HPDE6-E6E7 (cell line): Measurements from ENCODE around the gene NTRK2.

ENCODE experiments used
- DNase-seq: peaks from one replicate; pipeline ENCODE4 v3.0.0; 2011; ENCODE audit warnings: missing footprints; ENCODE audit errors: extremely low spot score

Gene NTRK2

GRCh38 chr9:84669288-84670137 is at the start of gene NTRK2:
Gene NTRK2 (plus strand): TSS chr9:84669729. CDS start chr9:84670749, 1,020 bp downstream.
- no peak for DNase-seq

GRCh38 chr9:84620338-84620737 is 49.2 kb upstream of the NTRK2 start:
- no peak for DNase-seq

- no peak for DNase-seq
Measured at GRCh38 chr9:84621811-84622210, 47.7 kb upstream of the NTRK2 start.

GRCh38 chr9:84622981-84623380 is 46.5 kb upstream of the NTRK2 start:
- DNase-seq = no peak

- DNase-seq = no peak
Measured at GRCh38 chr9:84636436-84636835, 33.1 kb upstream of the NTRK2 start.

GRCh38 chr9:84642553-84643141 is 26.9 kb upstream of the NTRK2 start:
- DNase-seq = no peak

- DNase-seq = no peak
Measured at GRCh38 chr9:84647699-84648098, 21.8 kb upstream of the NTRK2 start.

GRCh38 chr9:84652496-84653120 is 16.9 kb upstream of the NTRK2 start:
- DNase-seq = no peak

- no peak for DNase-seq
Measured at GRCh38 chr9:84655447-84655846, 14.1 kb upstream of the NTRK2 start.

- DNase-seq = no peak
Measured at GRCh38 chr9:84659313-84659712, 10.2 kb upstream of the NTRK2 start.

- no peak for DNase-seq
Measured at GRCh38 chr9:84659773-84660172, 9.8 kb upstream of the NTRK2 start.

- no peak for DNase-seq
Measured at GRCh38 chr9:84667571-84668195, 1.8 kb upstream of the NTRK2 start.

GRCh38 chr9:84668196-84669012 is 1.1 kb upstream of the NTRK2 start:
- DNase-seq = peak; percentile 49

GRCh38 chr9:84669013-84669287 is 579 bp upstream of the NTRK2 start:
- no peak for DNase-seq

GRCh38 chr9:84670138-84671041 is 861 bp downstream of the NTRK2 start:
- DNase-seq = no peak

GRCh38 chr9:84671586-84672521 is 2.3 kb downstream of the NTRK2 start:
- DNase-seq = no peak

- DNase-seq = no peak
Measured at GRCh38 chr9:84673806-84674205, 4.3 kb downstream of the NTRK2 start.

GRCh38 chr9:84677080-84677479 is 7.6 kb downstream of the NTRK2 start:
- DNase-seq = no peak

- no peak for DNase-seq
Measured at GRCh38 chr9:84679571-84679970, 10.0 kb downstream of the NTRK2 start.
